GM21360 (cell line): ENCODE measurements around the gene ATG9A.

Experiments used
- ATAC-seq: cut with Tn5 transposase; IDR thresholded peaks from one replicate; pipeline ENCODE4 v1.9.1; 2021; ENCODE audit warnings: mild to moderate bottlenecking, moderate library complexity; ENCODE audit not compliant: unreplicated experiment

The ATG9A gene

GRCh38 chr2:219178377-219179175, 50.9 kb downstream of the ATG9A start:
- peak; percentile 21 for ATAC-seq

GRCh38 chr2:219177552-219178376, 51.7 kb downstream of the ATG9A start, which contains the start of gene RETREG2:
Gene RETREG2 (plus strand): TSS chr2:219178275. CDS start chr2:219178353, 78 bp downstream.
- ATAC-seq: peak; percentile 36

- ATAC-seq: peak; percentile 53
These were observed 52.5 kb downstream of the ATG9A start, which contains the start of gene CNPPD1 for GRCh38 chr2:219176818-219177551. Gene CNPPD1 (minus strand): TSS chr2:219176925. CDS start chr2:219176828, 97 bp downstream.

- ATAC-seq: peak; percentile 25
These were observed 53.3 kb downstream of the ATG9A start for GRCh38 chr2:219175928-219176817.

GRCh38 chr2:219175486-219175885, 54.0 kb downstream of the ATG9A start:
- ATAC-seq: no peak

- ATAC-seq: no peak
These were observed 54.6 kb downstream of the ATG9A start for GRCh38 chr2:219174801-219175200.

GRCh38 chr2:219174146-219174545, 55.3 kb downstream of the ATG9A start:
- ATAC-seq: no peak

GRCh38 chr2:219173176-219173575, 56.3 kb downstream of the ATG9A start:
- ATAC-seq: no peak

- ATAC-seq: no peak
These were observed 56.9 kb downstream of the ATG9A start for GRCh38 chr2:219172231-219173154.

GRCh38 chr2:219171231-219171651, 58.2 kb downstream of the ATG9A start:
- ATAC-seq: no peak

- no peak for ATAC-seq
These were observed 59.3 kb downstream of the ATG9A start, which contains the start of gene SLC23A3 for GRCh38 chr2:219169930-219170654. Gene SLC23A3 (minus strand): TSS chr2:219170029. CDS start chr2:219169984, 45 bp downstream.
